A673 (cell line): Measurements from ENCODE around the gene TAF3.

Source experiments
- CTCF ChIP-seq: fragments of 300-800, 200-600 bp; sonication (generic); conservative IDR thresholded peaks from 2 replicates; pipeline ENCODE4 v1.5.1; 2017; ENCODE audit warnings: low read depth, mild to moderate bottlenecking, antibody characterized with exemption, low read length, moderate library complexity, mixed read lengths
- EZH2 ChIP-seq: fragments of 200-600 bp; sonication (generic); IDR thresholded peaks from 2 replicates; pipeline ENCODE4 v1.6.1; 2017; ENCODE audit warnings: borderline replicate concordance, low read depth, mild to moderate bottlenecking, mixed read lengths, antibody characterized with exemption, low read length; ENCODE audit not compliant: poor library complexity, severe bottlenecking

GRCh38 chr10:8048281-8049008 is 230.1 kb downstream of the TAF3 start:
- no peak for TF ChIP-seq CTCF
- TF ChIP-seq EZH2: no peak
